Measurements from ENCODE around the gene MYO9B.

Gene MYO9B

DNA sequence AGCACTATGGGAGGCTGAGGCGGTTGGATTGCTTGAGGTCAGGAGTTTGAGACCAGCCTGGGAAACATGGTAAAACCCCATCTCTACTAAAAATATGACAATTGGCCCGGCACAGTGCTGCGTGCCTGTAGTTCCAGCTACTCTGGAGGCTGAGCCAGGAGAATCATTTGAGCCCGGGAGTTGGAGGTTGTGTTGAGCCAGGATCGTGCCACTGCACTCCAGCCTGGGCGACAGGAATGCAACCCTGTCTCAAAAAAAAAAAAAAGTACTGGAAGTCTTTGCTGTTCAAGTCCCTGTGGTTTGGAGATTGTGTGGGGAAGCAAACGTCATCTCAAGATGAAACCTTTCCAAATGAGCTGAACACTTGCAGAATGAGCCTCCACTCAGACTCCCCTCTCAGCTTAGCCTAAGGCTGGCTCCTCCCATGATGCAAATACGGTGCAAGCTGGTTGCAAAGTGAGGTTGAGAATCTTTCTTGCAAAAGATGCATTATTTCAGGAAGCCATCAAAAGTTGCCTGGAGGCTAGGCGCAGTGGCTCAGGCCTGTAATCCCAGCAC lies 46.2 kb downstream of the MYO9B start:
- peaks cover 9 to 20% (median 12%) of the 10 kb centered on the region in 4 experiments for H3K36me3 ChIP-seq (ENCODE audit: control insufficient read depth in 4 of 4, insufficient read depth in 4 of 4, low read length in 3 of 4)
- peaks cover 4 to 42% (median 31%) of the 10 kb centered on the region in 4 experiments for H3K4me1 ChIP-seq (ENCODE audit: control extremely low read depth in 1 of 4, control insufficient read depth in 4 of 4, insufficient read depth in 4 of 4, low read length in 3 of 4)
- H3K9me3 ChIP-seq (ENCODE audit: control extremely low read depth in 1 of 5, control insufficient read depth in 4 of 5, insufficient read depth in 2 of 5, low read depth in 1 of 5, low read length in 4 of 5): peaks cover 0 to 4% (median 0%) of the 10 kb centered on the region in 5 experiments
- ChIA-PET POLR2A (interaction anchor here (1.4 kb wide), 1 partner anchor 30 kb away, joined by 4 read pairs; no protein-coding TSS in a partner anchor), CTCF (interaction anchor here (0.6 to 3.8 kb wide), 4 partner anchors 9 to 45 kb away, joined by 3 to 13 read pairs (median 5); partner anchors contain the start of gene MYO9B)
- H3K27ac ChIP-seq (ENCODE audit: insufficient read depth in 1 of 2, low read depth in 1 of 2, low read length in 2 of 2, poor library complexity in 1 of 2, severe bottlenecking in 2 of 2): no peak overlapping the region
- no peaks in the 10 kb centered on the region for H3K27me3 ChIP-seq (replicated peaks in 2 of 5; ENCODE audit: control insufficient read depth in 4 of 5, insufficient read depth in 5 of 5, low read length in 4 of 5)
- no peak overlapping the region for H3K4me3 ChIP-seq (ENCODE audit: control insufficient read depth in 1 of 7, extremely low read depth in 1 of 7, insufficient read depth in 4 of 7, low read depth in 2 of 7, low read length in 6 of 7)
- peak; percentile 20 to 44 (median 38) for DNase-seq
- WGBS (ENCODE audit: insufficient coverage): 52% methylated on average over 6 of the region's 9 CpGs

DNA sequence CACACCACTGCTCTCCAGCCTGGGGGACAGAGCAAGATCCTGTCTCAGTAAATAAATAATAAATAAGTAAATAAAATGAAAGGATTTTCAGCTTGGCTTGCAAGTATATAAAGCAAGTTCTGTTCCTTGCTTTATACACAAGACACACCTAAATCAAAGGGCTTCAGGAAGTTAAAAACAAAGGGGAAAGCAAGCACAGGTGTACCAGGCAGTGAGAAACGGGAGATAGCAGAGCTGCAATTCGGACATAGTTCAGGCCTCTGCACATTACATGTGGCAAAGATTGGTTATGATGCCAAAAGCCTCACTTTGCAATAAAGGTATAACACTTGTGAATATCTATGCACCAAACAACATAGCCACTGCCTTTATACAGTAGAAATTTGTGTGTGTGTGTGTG lies 47.5 kb downstream of the MYO9B start:
- ChIA-PET CTCF (interaction anchor here (1.1 to 3.8 kb wide), 3 partner anchors 10 to 46 kb away, joined by 3 to 13 read pairs (median 6); partner anchors contain the start of gene MYO9B), POLR2A (interaction anchor here (0.6 kb wide), 1 partner anchor 22 kb away, joined by 3 read pairs; no protein-coding TSS in a partner anchor)
- Histone ChIP-seq H3K4me1 (ENCODE audit: control extremely low read depth in 1 of 4, control insufficient read depth in 4 of 4, insufficient read depth in 4 of 4, low read length in 3 of 4) (peaks cover 6 to 45% (median 29%) of the 10 kb centered on the region in 4 experiments), H3K36me3 (ENCODE audit: control insufficient read depth in 4 of 4, insufficient read depth in 4 of 4, low read length in 3 of 4) (peaks cover 9 to 17% (median 12%) of the 10 kb centered on the region in 4 experiments), H3K4me3 (ENCODE audit: control insufficient read depth in 1 of 7, extremely low read depth in 1 of 7, insufficient read depth in 4 of 7, low read depth in 2 of 7, low read length in 6 of 7) (no peak overlapping the region), H3K9me3 (ENCODE audit: control extremely low read depth in 1 of 5, control insufficient read depth in 4 of 5, insufficient read depth in 2 of 5, low read depth in 1 of 5, low read length in 4 of 5) (peaks cover 0 to 4% (median 0%) of the 10 kb centered on the region in 5 experiments), H3K27ac (ENCODE audit: insufficient read depth in 1 of 2, low read depth in 1 of 2, low read length in 2 of 2, poor library complexity in 1 of 2, severe bottlenecking in 2 of 2) (no peak overlapping the region), H3K27me3 (replicated peaks in 2 of 5; ENCODE audit: control insufficient read depth in 4 of 5, insufficient read depth in 5 of 5, low read length in 4 of 5) (no peaks in the 10 kb centered on the region)
- WGBS (ENCODE audit: insufficient coverage): 100% methylated on average over 2 of the region's 2 CpGs
- DNase-seq: no peak

DNA sequence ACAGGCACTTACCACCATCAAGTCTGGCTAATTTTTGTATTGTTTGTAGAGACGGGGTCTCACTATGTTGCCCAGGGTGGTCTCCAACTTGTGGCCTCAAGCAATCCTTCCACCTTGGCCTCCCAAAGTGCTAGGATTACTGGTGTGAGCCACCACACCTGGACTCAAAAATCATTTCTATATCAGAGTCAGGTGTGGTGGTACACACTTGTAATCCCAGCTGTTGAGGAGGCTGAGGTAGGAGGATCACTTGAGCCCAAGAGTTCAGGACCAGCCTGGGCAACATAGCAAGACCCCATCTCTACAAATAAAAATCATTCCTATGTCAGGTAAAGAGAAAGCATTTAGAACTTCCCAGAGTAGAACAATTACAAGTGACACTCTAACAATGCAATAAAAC lies 48.4 kb downstream of the MYO9B start:
- H3K9me3 ChIP-seq (ENCODE audit: control extremely low read depth in 1 of 5, control insufficient read depth in 4 of 5, insufficient read depth in 2 of 5, low read depth in 1 of 5, low read length in 4 of 5): peaks cover 0 to 4% (median 0%) of the 10 kb centered on the region in 5 experiments
- H3K27me3 ChIP-seq (replicated peaks in 2 of 5; ENCODE audit: control insufficient read depth in 4 of 5, insufficient read depth in 5 of 5, low read length in 4 of 5): no peaks in the 10 kb centered on the region
- CTCF ChIA-PET: interaction anchor here (0.7 to 3.8 kb wide), 3 partner anchors 13 to 34 kb away, joined by 3 to 13 read pairs (median 3); no protein-coding TSS in a partner anchor
- H3K4me3 ChIP-seq (ENCODE audit: control insufficient read depth in 1 of 7, extremely low read depth in 1 of 7, insufficient read depth in 4 of 7, low read depth in 2 of 7, low read length in 6 of 7): no peak overlapping the region
- peaks cover 7 to 20% (median 10%) of the 10 kb centered on the region in 4 experiments for H3K36me3 ChIP-seq (ENCODE audit: control insufficient read depth in 4 of 4, insufficient read depth in 4 of 4, low read length in 3 of 4)
- H3K4me1 ChIP-seq (ENCODE audit: control extremely low read depth in 1 of 4, control insufficient read depth in 4 of 4, insufficient read depth in 4 of 4, low read length in 3 of 4): peaks cover 6 to 51% (median 31%) of the 10 kb centered on the region in 4 experiments
- H3K27ac ChIP-seq (ENCODE audit: insufficient read depth in 1 of 2, low read depth in 1 of 2, low read length in 2 of 2, poor library complexity in 1 of 2, severe bottlenecking in 2 of 2): no peak overlapping the region
- DNase-seq: no peak
- 100% methylated on average over 1 of the region's 1 CpG for WGBS (ENCODE audit: insufficient coverage)
- POLR2A ChIA-PET: no interaction called here

DNA sequence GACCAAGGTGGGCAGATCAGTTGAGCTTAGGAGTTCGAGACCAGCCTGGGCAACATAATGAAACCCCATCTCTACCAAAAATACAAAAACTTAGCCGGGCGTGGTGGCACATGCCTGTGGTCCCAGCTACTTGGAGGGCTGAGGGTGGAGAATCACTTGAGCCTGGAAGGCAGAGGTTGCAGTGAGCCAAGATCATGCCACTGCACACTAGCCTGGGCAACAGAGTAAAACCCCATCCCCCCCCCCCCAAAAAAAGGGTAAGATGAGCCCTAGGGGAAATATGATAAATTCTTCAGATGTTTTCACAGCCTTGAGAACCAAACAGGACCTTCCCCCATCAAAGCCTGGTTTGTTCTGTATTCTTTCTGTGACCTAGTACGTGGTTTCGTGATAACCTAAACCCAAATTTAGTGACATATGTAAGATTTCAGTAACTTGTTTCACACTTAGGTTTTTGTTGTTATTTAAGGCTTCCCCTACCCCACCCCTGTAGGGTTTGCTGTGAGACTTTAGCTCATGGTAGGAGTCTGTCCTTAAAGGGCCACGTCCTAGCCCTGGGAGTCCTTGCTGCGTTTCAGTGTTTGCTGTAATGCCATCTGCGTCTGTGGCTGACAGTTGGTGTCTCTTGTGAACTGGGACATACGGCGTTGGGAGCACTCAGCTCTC lies 49.6 kb downstream of the MYO9B start:
- CTCF ChIA-PET: interaction anchor here (0.7 to 2.2 kb wide), 7 partner anchors 8 to 73 kb away, joined by 3 to 7 read pairs (median 7); no protein-coding TSS in a partner anchor
- WGBS (ENCODE audit: insufficient coverage): 3% methylated on average over 5 of the region's 10 CpGs
- POLR2A ChIA-PET: interaction anchor here (0.7 to 1.4 kb wide), 4 partner anchors 9 to 58 kb away, joined by 3 to 11 read pairs (median 4); no protein-coding TSS in a partner anchor
- Histone ChIP-seq H3K4me1 (ENCODE audit: control extremely low read depth in 1 of 4, control insufficient read depth in 4 of 4, insufficient read depth in 4 of 4, low read length in 3 of 4) (peaks cover 6 to 51% (median 31%) of the 10 kb centered on the region in 4 experiments), H3K4me3 (ENCODE audit: control insufficient read depth in 1 of 7, extremely low read depth in 1 of 7, insufficient read depth in 4 of 7, low read depth in 2 of 7, low read length in 6 of 7) (peak overlapping the region in 5 of 7 experiments; percentile 29 to 58 (median 41)), H3K36me3 (ENCODE audit: control insufficient read depth in 4 of 4, insufficient read depth in 4 of 4, low read length in 3 of 4) (peaks cover 0 to 20% (median 7%) of the 10 kb centered on the region in 4 experiments), H3K27ac (ENCODE audit: insufficient read depth in 1 of 2, low read depth in 1 of 2, low read length in 2 of 2, poor library complexity in 1 of 2, severe bottlenecking in 2 of 2) (peak overlapping the region; percentile 65 to 82), H3K27me3 (replicated peaks in 2 of 5; ENCODE audit: control insufficient read depth in 4 of 5, insufficient read depth in 5 of 5, low read length in 4 of 5) (no peaks in the 10 kb centered on the region), H3K9me3 (ENCODE audit: control extremely low read depth in 1 of 5, control insufficient read depth in 4 of 5, insufficient read depth in 2 of 5, low read depth in 1 of 5, low read length in 4 of 5) (peaks cover 0 to 4% (median 0%) of the 10 kb centered on the region in 5 experiments)
- peak in 2 of 3 donors; percentile 34 to 71 for DNase-seq

DNA sequence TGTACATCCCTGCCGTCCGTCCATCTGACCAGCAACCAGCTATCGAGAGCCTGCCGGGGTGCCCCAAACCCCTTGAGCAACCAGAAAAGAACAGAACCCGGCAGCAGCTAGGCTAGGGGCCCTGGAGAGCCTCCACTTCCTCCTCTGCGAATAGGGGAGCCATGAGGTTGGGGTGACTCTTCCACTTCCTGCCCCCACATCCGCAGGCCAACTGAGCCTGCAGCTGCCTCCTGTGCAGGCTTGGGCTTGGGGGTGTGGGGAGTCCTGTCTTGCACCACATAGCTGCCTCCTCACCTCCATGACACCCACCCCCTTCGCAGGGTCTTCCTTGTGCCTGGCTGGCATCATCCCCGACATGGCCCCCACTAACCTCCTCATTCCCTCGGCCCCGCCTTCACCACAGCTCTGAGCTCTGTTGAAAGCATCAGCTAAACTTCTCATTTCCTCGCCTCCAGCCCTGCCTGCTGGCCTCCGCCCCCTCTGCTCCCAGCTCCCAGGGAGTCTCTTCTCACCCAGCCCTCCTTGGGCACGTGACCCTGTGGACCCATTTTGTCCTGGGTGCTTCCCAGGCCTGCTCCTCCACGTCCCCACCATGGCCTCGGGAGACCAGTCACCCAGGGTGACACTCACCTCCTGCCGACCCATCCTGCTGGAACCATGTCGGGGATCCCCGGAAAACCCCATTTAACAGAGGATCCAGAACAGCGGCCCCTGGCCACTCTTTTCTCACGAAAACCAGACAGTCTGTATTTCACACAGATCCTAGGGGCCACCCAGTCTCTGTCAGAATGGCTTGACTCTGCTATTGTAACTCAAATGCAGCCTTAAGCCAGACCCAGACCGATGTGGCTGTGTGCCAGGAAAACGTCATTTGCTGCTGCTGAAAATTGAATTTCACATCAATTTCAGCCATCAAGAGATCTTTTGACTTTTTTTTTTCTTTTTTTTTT lies 50.4 kb downstream of the MYO9B start:
- peak; percentile 75 to 97 (median 95) for DNase-seq
- POLR2A ChIA-PET: interaction anchor here (0.9 to 1.4 kb wide), 3 partner anchors 10 to 34 kb away, joined by 3 to 11 read pairs (median 4); no protein-coding TSS in a partner anchor
- Histone ChIP-seq H3K9me3 (ENCODE audit: control extremely low read depth in 1 of 5, control insufficient read depth in 4 of 5, insufficient read depth in 2 of 5, low read depth in 1 of 5, low read length in 4 of 5) (peaks cover 0 to 4% (median 0%) of the 10 kb centered on the region in 5 experiments), H3K36me3 (ENCODE audit: control insufficient read depth in 4 of 4, insufficient read depth in 4 of 4, low read length in 3 of 4) (peaks cover 0 to 20% (median 7%) of the 10 kb centered on the region in 4 experiments), H3K27ac (ENCODE audit: insufficient read depth in 1 of 2, low read depth in 1 of 2, low read length in 2 of 2, poor library complexity in 1 of 2, severe bottlenecking in 2 of 2) (peak overlapping the region; percentile 65 to 82), H3K4me1 (ENCODE audit: control extremely low read depth in 1 of 4, control insufficient read depth in 4 of 4, insufficient read depth in 4 of 4, low read length in 3 of 4) (peaks cover 6 to 51% (median 31%) of the 10 kb centered on the region in 4 experiments), H3K4me3 (ENCODE audit: control insufficient read depth in 1 of 7, extremely low read depth in 1 of 7, insufficient read depth in 4 of 7, low read depth in 2 of 7, low read length in 6 of 7) (peak overlapping the region in 5 of 7 experiments; percentile 29 to 58 (median 41)), H3K27me3 (replicated peaks in 2 of 5; ENCODE audit: control insufficient read depth in 4 of 5, insufficient read depth in 5 of 5, low read length in 4 of 5) (no peaks in the 10 kb centered on the region)
- CTCF ChIA-PET: interaction anchor here (0.7 to 2.2 kb wide), 7 partner anchors 9 to 74 kb away, joined by 3 to 7 read pairs (median 7); no protein-coding TSS in a partner anchor
- 8% methylated on average over 16 of the region's 23 CpGs for WGBS (ENCODE audit: insufficient coverage)

DNA sequence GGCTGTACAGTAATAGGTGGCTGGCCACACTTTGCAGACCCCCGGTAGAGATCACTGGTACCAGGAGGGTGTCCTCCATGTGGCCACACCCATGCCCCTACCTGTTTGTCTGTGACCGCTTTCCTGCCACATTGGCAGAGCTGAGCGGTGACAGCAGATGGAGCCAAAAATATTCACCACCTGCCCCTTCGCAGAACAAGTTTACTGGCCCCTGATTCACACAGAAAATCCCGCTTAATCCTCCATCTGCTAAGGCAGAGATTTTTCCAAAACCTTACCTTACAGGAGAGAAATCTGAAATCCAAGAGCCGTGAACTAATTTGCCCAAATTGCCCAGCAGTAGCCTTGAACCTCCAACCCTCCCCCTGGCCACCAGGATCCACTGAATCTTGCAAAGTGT lies 52.1 kb downstream of the MYO9B start:
- Histone ChIP-seq H3K4me1 (ENCODE audit: control extremely low read depth in 1 of 4, control insufficient read depth in 4 of 4, insufficient read depth in 4 of 4, low read length in 3 of 4) (peaks cover 6 to 38% (median 28%) of the 10 kb centered on the region in 4 experiments), H3K4me3 (ENCODE audit: control insufficient read depth in 1 of 7, extremely low read depth in 1 of 7, insufficient read depth in 4 of 7, low read depth in 2 of 7, low read length in 6 of 7) (no peak overlapping the region), H3K27me3 (replicated peaks in 2 of 5; ENCODE audit: control insufficient read depth in 4 of 5, insufficient read depth in 5 of 5, low read length in 4 of 5) (no peaks in the 10 kb centered on the region), H3K36me3 (ENCODE audit: control insufficient read depth in 4 of 4, insufficient read depth in 4 of 4, low read length in 3 of 4) (peaks cover 0 to 16% (median 5%) of the 10 kb centered on the region in 4 experiments), H3K9me3 (ENCODE audit: control extremely low read depth in 1 of 5, control insufficient read depth in 4 of 5, insufficient read depth in 2 of 5, low read depth in 1 of 5, low read length in 4 of 5) (peaks cover 0 to 4% (median 0%) of the 10 kb centered on the region in 5 experiments), H3K27ac (ENCODE audit: insufficient read depth in 1 of 2, low read depth in 1 of 2, low read length in 2 of 2, poor library complexity in 1 of 2, severe bottlenecking in 2 of 2) (peak overlapping the region in 1 of 2 experiments; percentile 38)
- POLR2A ChIA-PET: no interaction called here
- 83% methylated on average over 3 of the region's 6 CpGs for WGBS (ENCODE audit: insufficient coverage)
- CTCF ChIA-PET: interaction anchor here (1.0 to 1.8 kb wide), 2 partner anchors 12 to 600 kb away, joined by 3 to 5 read pairs; no protein-coding TSS in a partner anchor
- DNase-seq: no peak
